HPDE6-E6E7 (cell line): ENCODE measurements around the gene SLC47A1.

Experiments
- DNase-seq: peaks from one replicate; pipeline ENCODE4 v3.0.0; 2011; ENCODE audit warnings: missing footprints; ENCODE audit errors: extremely low spot score

Gene SLC47A1

GRCh38 chr17:19590912-19591551, 57.4 kb downstream of the SLC47A1 start:
- DNase-seq, result no peak

- no peak for DNase-seq
Observed at GRCh38 chr17:19592316-19592715, 58.7 kb downstream of the SLC47A1 start.

GRCh38 chr17:19596869-19597268, 63.2 kb downstream of the SLC47A1 start:
- no peak for DNase-seq

- no peak for DNase-seq
Observed at GRCh38 chr17:19610311-19610710, 76.7 kb downstream of the SLC47A1 start.

GRCh38 chr17:19610879-19611278, 77.2 kb downstream of the SLC47A1 start:
- no peak for DNase-seq

- no peak for DNase-seq
Observed at GRCh38 chr17:19613979-19614378, 80.3 kb downstream of the SLC47A1 start.

- DNase-seq, result no peak
Observed at GRCh38 chr17:19614900-19615299, 81.2 kb downstream of the SLC47A1 start.

GRCh38 chr17:19618015-19618414, 84.4 kb downstream of the SLC47A1 start:
- no peak for DNase-seq

GRCh38 chr17:19619705-19620325, 86.2 kb downstream of the SLC47A1 start:
- DNase-seq, result no peak

- DNase-seq, result no peak
Observed at GRCh38 chr17:19621697-19622096, 88.0 kb downstream of the SLC47A1 start.

GRCh38 chr17:19626079-19626478, 92.4 kb downstream of the SLC47A1 start:
- DNase-seq, result no peak
